ENCODE measurements around the gene RELN. TPM values are rescaled to one million over a fixed set of nuclear protein-coding genes. Genes with fewer than 3 reads are reported as not detected.

RELN gene
- total RNA-seq, 1 donor from 2014 or later: 5.7 TPM

- TF ChIP-seq CTCF (IDR thresholded peaks at IDR 0.05; ENCODE audit: partially characterized antibody, unreplicated experiment): no peak
- H3K9me3 Mint-ChIP-seq (ENCODE audit: unreplicated experiment): no peaks in the 10 kb centered on the region
- no peaks in the 10 kb centered on the region for H3K36me3 Mint-ChIP-seq (ENCODE audit: unreplicated experiment)
- no peaks in the 10 kb centered on the region for H3K27me3 Mint-ChIP-seq (ENCODE audit: unreplicated experiment)
- no peak overlapping the region for H3K27ac Mint-ChIP-seq (ENCODE audit: unreplicated experiment)
- H3K4me3 Mint-ChIP-seq (ENCODE audit: unreplicated experiment): no peak overlapping the region
- DNase-seq: no peak
- H3K4me1 Mint-ChIP-seq (ENCODE audit: low read depth, unreplicated experiment): no peaks in the 10 kb centered on the region
Observed at GRCh38 chr7:103532955-103533354, 456.5 kb downstream of the RELN start.

- peaks cover 4% of the 10 kb centered on the region for H3K27me3 Mint-ChIP-seq (ENCODE audit: unreplicated experiment)
- no peak for TF ChIP-seq CTCF (IDR thresholded peaks at IDR 0.05; ENCODE audit: partially characterized antibody, unreplicated experiment)
- H3K36me3 Mint-ChIP-seq (ENCODE audit: unreplicated experiment): no peaks in the 10 kb centered on the region
- H3K4me3 Mint-ChIP-seq (ENCODE audit: unreplicated experiment): no peak overlapping the region
- H3K4me1 Mint-ChIP-seq (ENCODE audit: low read depth, unreplicated experiment): peaks cover 5% of the 10 kb centered on the region
- no peaks in the 10 kb centered on the region for H3K9me3 Mint-ChIP-seq (ENCODE audit: unreplicated experiment)
- no peak for DNase-seq
- H3K27ac Mint-ChIP-seq (ENCODE audit: unreplicated experiment): no peak overlapping the region
Observed at GRCh38 chr7:103528152-103528551, 461.3 kb downstream of the RELN start.

GRCh38 chr7:103525937-103526336 lies 463.5 kb downstream of the RELN start:
- H3K27ac Mint-ChIP-seq (ENCODE audit: unreplicated experiment): no peak overlapping the region
- H3K27me3 Mint-ChIP-seq (ENCODE audit: unreplicated experiment): peaks cover 4% of the 10 kb centered on the region
- TF ChIP-seq CTCF (IDR thresholded peaks at IDR 0.05; ENCODE audit: partially characterized antibody, unreplicated experiment): no peak
- H3K4me1 Mint-ChIP-seq (ENCODE audit: low read depth, unreplicated experiment): peaks cover 5% of the 10 kb centered on the region
- no peaks in the 10 kb centered on the region for H3K9me3 Mint-ChIP-seq (ENCODE audit: unreplicated experiment)
- no peaks in the 10 kb centered on the region for H3K36me3 Mint-ChIP-seq (ENCODE audit: unreplicated experiment)
- DNase-seq: no peak
- no peak overlapping the region for H3K4me3 Mint-ChIP-seq (ENCODE audit: unreplicated experiment)

GRCh38 chr7:103524042-103524907 lies 465.2 kb downstream of the RELN start:
- H3K27me3 Mint-ChIP-seq (ENCODE audit: unreplicated experiment): peaks cover 4% of the 10 kb centered on the region
- DNase-seq: no peak
- H3K9me3 Mint-ChIP-seq (ENCODE audit: unreplicated experiment): no peaks in the 10 kb centered on the region

More at GRCh38 chr7:103524042-103524907, 465.2 kb downstream of the RELN start:
- Mint-ChIP-seq H3K27ac (ENCODE audit: unreplicated experiment) (no peak overlapping the region), H3K4me1 (ENCODE audit: low read depth, unreplicated experiment) (peaks cover 5% of the 10 kb centered on the region), H3K4me3 (ENCODE audit: unreplicated experiment) (no peak overlapping the region), H3K36me3 (ENCODE audit: unreplicated experiment) (no peaks in the 10 kb centered on the region)
- TF ChIP-seq CTCF (IDR thresholded peaks at IDR 0.05; ENCODE audit: partially characterized antibody, unreplicated experiment): no peak

Data from glutamatergic neuron (in vitro differentiated cells).